Neuronal stem cell (in vitro differentiated cells): Measurements from ENCODE around the gene SCARF2.
"Not testable (repeated sequence)": the region's sequence is repeated elsewhere in the genome, so short reads cannot be mapped to it uniquely, and the experiment has no call there.

Source experiments
- DNase-seq: peaks from one replicate; pipeline ENCODE4 v3.0.0-alpha.2; 2013; ENCODE audit warnings: low spot score
- H2AFZ ChIP-seq: one replicate; pipeline ENCODE4 v1.6.1; 2013; ENCODE audit warnings: mild to moderate bottlenecking, low read length, inconsistent platforms
- H2AK5ac ChIP-seq: 2 replicates; pipeline ENCODE4 v1.6.1; 2013; ENCODE audit warnings: low read depth, mild to moderate bottlenecking, inconsistent platforms, low read length, moderate library complexity, mixed read lengths
- H2BK120ac ChIP-seq: 2 replicates; pipeline ENCODE4 v1.6.1; 2013; ENCODE audit warnings: low read depth, mild to moderate bottlenecking, inconsistent platforms, low read length, moderate library complexity, mixed read lengths
- H2BK12ac ChIP-seq: one replicate; pipeline ENCODE4 v1.6.1; 2013; ENCODE audit warnings: low read length, inconsistent platforms
- H2BK15ac ChIP-seq: 2 replicates; pipeline ENCODE4 v1.6.1; 2013; ENCODE audit warnings: mild to moderate bottlenecking, low read length, inconsistent platforms, mixed read lengths
- H2BK5ac ChIP-seq: one replicate; pipeline ENCODE4 v1.6.1; 2013; ENCODE audit warnings: inconsistent platforms, mild to moderate bottlenecking, low read length, moderate library complexity
- H3K14ac ChIP-seq: one replicate; pipeline ENCODE4 v1.6.1; 2013; ENCODE audit warnings: low read length, inconsistent platforms
- H3K18ac ChIP-seq: 2 replicates; pipeline ENCODE4 v1.6.1; 2013; ENCODE audit warnings: low read length, inconsistent platforms
- H3K23ac ChIP-seq: 2 replicates; pipeline ENCODE4 v1.6.1; 2013; ENCODE audit warnings: low read depth, mild to moderate bottlenecking, mixed read lengths, low read length, inconsistent platforms; ENCODE audit not compliant: poor library complexity
- H3K27ac ChIP-seq: replicated peaks from 3 replicates; pipeline ENCODE4 v1.5.1; 2013; ENCODE audit warnings: low read length, inconsistent platforms
- H3K27me3 ChIP-seq, 3 experiments: 2 replicates each; pipeline ENCODE4 v1.6.1; 2013; ENCODE audit warnings: low read length in 3 of 3, mild to moderate bottlenecking in 2 of 3, inconsistent platforms in 1 of 3, low read depth in 1 of 3, mixed read lengths in 1 of 3, moderate library complexity in 1 of 3; ENCODE audit not compliant: control insufficient read depth in 3 of 3, insufficient read depth in 3 of 3
- H3K36me3 ChIP-seq, 2 donors: replicated peaks in 1 of 2; 2 replicates each; pipeline ENCODE4 v1.6.1; 2013; ENCODE audit warnings: low read length in 2 of 2; ENCODE audit not compliant: control insufficient read depth in 2 of 2, insufficient read depth in 2 of 2
- H3K4ac ChIP-seq: 2 replicates; pipeline ENCODE4 v1.6.1; 2013; ENCODE audit warnings: inconsistent platforms, mild to moderate bottlenecking, low read length, moderate library complexity
- H3K4me1 ChIP-seq, 2 donors: 1 replicate in 1 of 2; 2 replicates in 1 of 2; pipeline ENCODE4 v1.6.1; 2013; ENCODE audit warnings: low read length in 2 of 2, low read depth in 1 of 2; ENCODE audit not compliant: control insufficient read depth in 2 of 2, insufficient read depth in 1 of 2
- H3K4me2 ChIP-seq: one replicate; pipeline ENCODE4 v1.6.1; 2013; ENCODE audit warnings: mild to moderate bottlenecking, low read length, inconsistent platforms; ENCODE audit not compliant: insufficient read depth, poor library complexity, severe bottlenecking
- H3K4me3 ChIP-seq, 2 donors: 2 replicates each; pipeline ENCODE4 v1.5.1; 2013; ENCODE audit warnings: low read length in 2 of 2, mild to moderate bottlenecking in 2 of 2, inconsistent platforms in 1 of 2, moderate library complexity in 1 of 2
- H3K79me1 ChIP-seq: one replicate; pipeline ENCODE4 v1.6.1; 2013; ENCODE audit warnings: low read depth, mild to moderate bottlenecking, inconsistent platforms, low read length, moderate library complexity
- H3K9ac ChIP-seq: one replicate; pipeline ENCODE4 v1.6.1; 2013; ENCODE audit warnings: mild to moderate bottlenecking, low read depth, low read length, inconsistent platforms; ENCODE audit not compliant: poor library complexity
- H3K9me3 ChIP-seq, 2 donors: replicated peaks in 1 of 2; 2 replicates each; pipeline versions ENCODE3 to v1.6.1; 2013; ENCODE audit warnings: low read length in 2 of 2, mild to moderate bottlenecking in 2 of 2, inconsistent platforms in 1 of 2, low read depth in 1 of 2, mixed read lengths in 1 of 2, moderate library complexity in 1 of 2; ENCODE audit not compliant: control insufficient read depth in 2 of 2, insufficient read depth in 1 of 2
- H4K8ac ChIP-seq: one replicate; pipeline ENCODE4 v1.6.1; 2013; ENCODE audit warnings: low read depth, mild to moderate bottlenecking, inconsistent platforms, low read length, moderate library complexity
- H4K91ac ChIP-seq: one replicate; pipeline ENCODE4 v1.6.1; 2013; ENCODE audit warnings: low read length, low read depth, mild to moderate bottlenecking, inconsistent platforms; ENCODE audit not compliant: poor library complexity
- WGBS, 2 donors: extraction: QIAGEN DNeasy Blood & Tissue Kit; methylation state at CpG; one replicate each; pipeline ENCODE4 v1.1.7; 2013; ENCODE audit warnings: missing lambda C conversion rate in 2 of 2, mixed read lengths in 1 of 2; ENCODE audit not compliant: insufficient read length in 2 of 2, insufficient replicate concordance in 1 of 2; ENCODE audit errors: extremely low coverage in 2 of 2; 5-methylcytosine and 5-hydroxymethylcytosine counted together

Gene SCARF2

DNA sequence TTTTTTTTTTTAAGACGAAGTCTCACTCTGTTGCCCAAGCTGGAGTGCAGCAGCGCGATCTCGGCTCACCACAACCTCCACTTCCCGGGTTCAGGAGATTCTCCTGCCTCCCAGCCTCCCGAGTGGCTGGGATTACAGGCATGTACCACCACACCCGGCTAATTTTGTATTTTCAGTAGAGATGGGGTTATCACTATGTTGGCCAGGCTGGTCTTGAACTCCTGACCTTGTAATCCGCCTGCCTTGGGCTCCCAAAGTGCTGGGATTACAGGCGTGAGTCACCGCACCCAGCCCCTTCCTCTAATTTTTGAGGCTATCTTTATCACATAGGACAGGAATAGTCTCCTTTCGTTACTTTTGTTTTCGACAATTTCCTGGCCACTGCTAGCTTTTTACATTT lies 37.9 kb upstream of the SCARF2 start:
- not testable (repeated sequence) for H2BK12ac ChIP-seq, H3K4ac ChIP-seq, H2BK5ac ChIP-seq, H4K8ac ChIP-seq, H3K4me2 ChIP-seq, H2AK5ac ChIP-seq, H3K18ac ChIP-seq, H4K91ac ChIP-seq, H3K79me1 ChIP-seq, H3K9me3 ChIP-seq, H3K27ac ChIP-seq, H3K14ac ChIP-seq, H3K4me3 ChIP-seq, H2BK120ac ChIP-seq, H2BK15ac ChIP-seq, H2AFZ ChIP-seq, H3K9ac ChIP-seq, H3K4me1 ChIP-seq, DNase-seq, H3K27me3 ChIP-seq, H3K23ac ChIP-seq
- no CpG with 5 or more reads among the region's 12 CpGs for WGBS, 2 donors
- peaks cover 10 to 29% of the 10 kb centered on the region in 2 donors for H3K36me3 ChIP-seq

DNA sequence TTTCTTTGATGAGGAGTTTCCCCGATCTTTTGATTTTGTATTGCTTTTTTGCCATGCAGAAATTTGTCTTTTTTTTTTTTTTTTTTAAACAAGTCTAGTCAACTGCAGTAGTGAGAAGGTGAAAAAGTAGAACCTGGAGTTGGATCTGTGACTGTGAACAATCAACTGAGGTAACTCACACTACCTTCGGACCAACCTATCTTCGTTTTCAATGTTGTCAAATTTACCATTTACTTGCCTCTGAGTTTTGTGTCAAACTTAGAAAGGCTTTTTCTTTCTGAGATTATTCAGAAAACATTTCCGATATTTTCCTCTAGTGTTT lies 37.5 kb upstream of the SCARF2 start:
- Histone ChIP-seq H2BK15ac (no peak overlapping the region), H3K27me3 (no peaks in the 10 kb centered on the region), H3K9ac (no peak overlapping the region), H2BK12ac (no peak overlapping the region), H3K4me1 (no peaks in the 10 kb centered on the region), H2AK5ac (no peak overlapping the region), H3K14ac (no peak overlapping the region), H2AFZ (no peak overlapping the region), H2BK5ac (no peak overlapping the region), H3K23ac (no peak overlapping the region), H3K27ac (no peak overlapping the region), H3K18ac (no peak overlapping the region), H3K4me3 (no peak overlapping the region), H4K8ac (no peak overlapping the region), H3K9me3 (peaks cover 0 to 2% of the 10 kb centered on the region in 2 donors), H3K4me2 (no peak overlapping the region), H2BK120ac (no peak overlapping the region), H3K79me1 (no peaks in the 10 kb centered on the region), H3K4ac (no peak overlapping the region), H3K36me3 (peaks cover 10 to 29% of the 10 kb centered on the region in 2 donors), H4K91ac (no peak overlapping the region)
- WGBS, 2 donors: no CpG with 5 or more reads among the region's 4 CpGs
- DNase-seq: no peak

DNA sequence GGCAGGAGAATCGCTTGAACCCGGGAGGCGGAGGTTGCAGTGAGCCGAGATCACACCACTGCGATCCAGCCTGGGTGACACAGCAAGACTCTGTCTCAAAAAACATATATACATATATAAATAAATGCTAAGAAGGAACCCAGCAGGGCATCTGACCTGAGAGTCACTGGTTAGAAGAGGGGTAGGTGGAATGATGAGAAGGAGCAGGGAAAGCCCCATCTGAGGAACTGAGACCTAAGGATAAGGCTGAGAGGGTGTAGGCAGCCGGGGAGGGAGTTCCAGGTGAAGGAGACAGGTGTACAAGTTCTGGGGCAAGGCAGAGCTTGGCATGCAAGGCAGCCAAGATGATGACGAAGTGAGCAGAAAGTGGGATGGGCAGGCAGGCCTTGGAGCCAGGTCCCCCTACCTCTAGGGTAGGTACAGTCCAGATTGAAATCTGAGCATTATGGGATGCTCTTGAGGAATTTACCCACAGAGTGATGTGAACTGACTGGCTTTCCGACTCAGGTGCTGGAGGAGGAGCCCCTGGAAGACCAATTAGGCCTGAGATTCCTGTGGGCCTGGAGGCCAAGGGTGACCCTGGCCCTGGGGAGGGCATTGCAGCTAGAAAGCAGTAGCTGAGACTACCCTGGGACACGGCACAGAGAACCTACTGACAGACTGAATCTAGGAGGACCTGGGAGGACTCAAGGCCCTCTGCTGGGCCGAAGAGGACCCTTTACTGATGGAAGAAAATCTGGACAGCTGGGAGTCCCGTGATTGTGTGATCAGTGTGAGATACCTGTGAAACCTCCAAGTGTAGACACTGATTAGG lies 35.2 kb upstream of the SCARF2 start:
- H3K9me3 ChIP-seq: peaks cover 0 to 2% of the 10 kb centered on the region in 2 donors
- DNase-seq: no peak

DNA sequence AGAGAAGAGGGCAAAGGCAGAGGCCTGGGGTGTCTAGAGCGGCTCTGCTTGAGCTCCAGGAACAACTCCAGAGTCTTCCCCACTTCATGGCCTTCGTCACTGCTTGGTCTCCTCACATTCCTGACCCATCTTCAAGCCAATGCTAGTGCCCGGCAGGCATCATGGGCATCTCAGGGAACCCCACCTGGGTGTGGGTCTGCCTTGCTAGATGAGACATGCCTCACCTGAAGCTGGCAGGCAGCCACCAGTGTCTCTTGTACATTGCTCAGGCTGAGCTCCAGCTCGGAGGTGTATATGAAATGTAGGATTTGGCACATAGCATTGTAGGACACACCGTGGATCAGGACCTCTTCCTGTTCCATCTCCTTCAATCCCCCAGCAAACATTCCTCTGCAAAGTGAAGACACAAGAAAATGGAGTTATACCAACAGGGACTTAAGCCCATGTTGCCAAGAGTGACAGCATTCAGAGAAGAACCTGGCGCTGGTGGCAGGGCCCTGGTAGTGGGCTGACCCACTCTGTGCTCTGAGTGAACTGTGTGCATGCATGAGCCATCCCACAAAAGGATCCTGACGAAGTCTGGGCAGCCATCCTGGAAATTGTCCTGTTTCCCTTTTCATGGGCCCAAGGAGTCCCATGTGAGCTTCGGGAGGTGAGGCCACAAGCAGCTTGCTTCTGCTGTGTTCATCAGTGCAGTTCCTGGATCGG lies 33.7 kb upstream of the SCARF2 start:
- Histone ChIP-seq H2BK12ac (no peak overlapping the region), H3K9me3 (no peaks in the 10 kb centered on the region), H3K27me3 (no peaks in the 10 kb centered on the region), H3K18ac (no peak overlapping the region), H3K4me1 (no peaks in the 10 kb centered on the region), H2BK15ac (no peak overlapping the region), H3K27ac (no peak overlapping the region), H3K9ac (no peak overlapping the region), H2BK120ac (no peak overlapping the region), H3K23ac (peak overlapping the region; percentile 81), H2AK5ac (no peak overlapping the region), H2AFZ (no peak overlapping the region), H4K91ac (no peak overlapping the region), H3K36me3 (peaks cover 14 to 57% of the 10 kb centered on the region in 2 donors), H3K4me3 (no peak overlapping the region), H3K4me2 (no peak overlapping the region), H4K8ac (no peak overlapping the region), H3K4ac (no peak overlapping the region), H3K14ac (no peak overlapping the region), H2BK5ac (no peak overlapping the region), H3K79me1 (no peaks in the 10 kb centered on the region)
- DNase-seq: no peak
- no CpG with 5 or more reads among the region's 9 CpGs for WGBS, 2 donors

More for the DNA sequence above, 35.2 kb upstream of the SCARF2 start:
- H2BK12ac ChIP-seq: no peak overlapping the region
- H3K4ac ChIP-seq: no peak overlapping the region
- H3K4me1 ChIP-seq: no peaks in the 10 kb centered on the region
- H3K27ac ChIP-seq: no peak overlapping the region
- H3K18ac ChIP-seq: no peak overlapping the region
- H2AK5ac ChIP-seq: no peak overlapping the region
- H3K36me3 ChIP-seq: peaks cover 14 to 49% of the 10 kb centered on the region in 2 donors
- WGBS, 2 donors: no CpG with 5 or more reads among the region's 11 CpGs
- H3K4me3 ChIP-seq: no peak overlapping the region
- H4K8ac ChIP-seq: no peak overlapping the region
- H3K14ac ChIP-seq: no peak overlapping the region
- no peak overlapping the region for H4K91ac ChIP-seq
- H3K79me1 ChIP-seq: no peaks in the 10 kb centered on the region
- no peak overlapping the region for H2BK5ac ChIP-seq
- H3K27me3 ChIP-seq: no peaks in the 10 kb centered on the region
- no peak overlapping the region for H2BK15ac ChIP-seq
- H2BK120ac ChIP-seq: no peak overlapping the region
- no peak overlapping the region for H3K23ac ChIP-seq
- no peak overlapping the region for H2AFZ ChIP-seq
- no peak overlapping the region for H3K9ac ChIP-seq
- H3K4me2 ChIP-seq: no peak overlapping the region
